T-helper 1 cell treated with Interleukin-12 subunit alpha and Interleukin-12 subunit beta and Interleukin-4 antibody, amounts not matched to agents 30 ng/mL and 1 ng/mL, for 36 hours (primary cell): ENCODE results near the gene PLCB1. TPM values are rescaled to one million over a fixed set of nuclear protein-coding genes. Genes with fewer than 3 reads are reported as not detected.

ENCODE experiments used
- intact Hi-C: fragments of 100-400 bp; cut with micrococcal nuclease; formaldehyde crosslinking; loops from one replicate; pipeline ENCODE4 v1.15.1; 2024
- total RNA-seq: library from RNA; stranded (reverse); gene quantifications from 2 replicates; pipeline ENCODE4 v1.2.3, GENCODE V29; 2022

Gene PLCB1
- total RNA-seq, 1 donor from 2014 or later, result 1.4 TPM

- intact Hi-C loops, result no loop called here
These were observed 77.0 kb downstream of the PLCB1 start for GRCh38 chr20:8209061-8209460.

- intact Hi-C loops, result loop anchor here (5.0 kb wide), 4 partner anchors 47 to 452 kb away; partner anchors contain the start of gene PLCB1
These were observed 78.7 kb downstream of the PLCB1 start for GRCh38 chr20:8210749-8211148.

- intact Hi-C loops, result loop anchor here (2.0 to 5.0 kb wide), 5 partner anchors 45 to 450 kb away; partner anchors contain the start of gene PLCB1
These were observed 80.2 kb downstream of the PLCB1 start for GRCh38 chr20:8212286-8212685.

- intact Hi-C loops, result loop anchor here (2.0 to 5.0 kb wide), 5 partner anchors 44 to 449 kb away; partner anchors contain the start of gene PLCB1
These were observed 81.2 kb downstream of the PLCB1 start for GRCh38 chr20:8213270-8213669.

- intact Hi-C loops, result loop anchor here (2.0 to 5.0 kb wide), 8 partner anchors 43 to 448 kb away; partner anchors contain the start of genes PLCB1 and TMX4
These were observed 81.9 kb downstream of the PLCB1 start for GRCh38 chr20:8213831-8214587.

- intact Hi-C loops, result loop anchor here (2.0 kb wide), 3 partner anchors 59 to 197 kb away; partner anchors contain the start of gene TMX4
These were observed 83.3 kb downstream of the PLCB1 start for GRCh38 chr20:8215361-8215781.

- intact Hi-C loops, result loop anchor here (2.0 kb wide), 1 partner anchor 20 kb away; no protein-coding TSS in a partner anchor
These were observed 84.5 kb downstream of the PLCB1 start for GRCh38 chr20:8216375-8217200.

GRCh38 chr20:8218861-8219260 is 86.8 kb downstream of the PLCB1 start:
- intact Hi-C loops, result no loop called here

- intact Hi-C loops, result no loop called here
These were observed 87.3 kb downstream of the PLCB1 start for GRCh38 chr20:8219403-8219802.

GRCh38 chr20:8220716-8221115 is 88.7 kb downstream of the PLCB1 start:
- intact Hi-C loops, result no loop called here

- intact Hi-C loops, result no loop called here
These were observed 89.9 kb downstream of the PLCB1 start for GRCh38 chr20:8221887-8222419.

GRCh38 chr20:8223091-8223870 is 91.2 kb downstream of the PLCB1 start:
- intact Hi-C loops, result no loop called here

- intact Hi-C loops, result no loop called here
These were observed 93.6 kb downstream of the PLCB1 start for GRCh38 chr20:8225658-8226057.

- intact Hi-C loops, result no loop called here
These were observed 94.0 kb downstream of the PLCB1 start for GRCh38 chr20:8226106-8226505.

GRCh38 chr20:8227293-8227692 is 95.2 kb downstream of the PLCB1 start:
- intact Hi-C loops, result no loop called here

GRCh38 chr20:8228315-8228714 is 96.2 kb downstream of the PLCB1 start:
- intact Hi-C loops, result no loop called here

- intact Hi-C loops, result no loop called here
These were observed 97.0 kb downstream of the PLCB1 start for GRCh38 chr20:8229090-8229489.

GRCh38 chr20:8231038-8231437 is 99.0 kb downstream of the PLCB1 start:
- intact Hi-C loops, result no loop called here

GRCh38 chr20:8232332-8232731 is 100.3 kb downstream of the PLCB1 start:
- intact Hi-C loops, result no loop called here

GRCh38 chr20:8234580-8234979 is 102.5 kb downstream of the PLCB1 start:
- intact Hi-C loops, result no loop called here

- intact Hi-C loops, result no loop called here
These were observed 110.0 kb downstream of the PLCB1 start for GRCh38 chr20:8242066-8242465.
